ENCODE data around the gene SOX12. TPM values are rescaled to one million over a fixed set of nuclear protein-coding genes. Genes with fewer than 3 reads are reported as not detected.
A peak's percentile ranks its signal among the peaks of the same experiment; 100 is the strongest.

The SOX12 gene
- total and polyA plus RNA-seq, 2 experiments from 2014 or later = 6.9 to 15.4 TPM

GRCh38 chr20:308427-309038 is 16.8 kb upstream of the SOX12 start:
- Histone ChIP-seq H3K27me3 (no peaks in the 10 kb centered on the region), H3K27ac (peak overlapping the region; percentile 97), H4K20me1 (ENCODE audit: insufficient read depth, poor library complexity, severe bottlenecking) (no peaks in the 10 kb centered on the region), H3K36me3 (replicated peaks; ENCODE audit: insufficient read depth, low read depth) (no peaks in the 10 kb centered on the region), H3K79me2 (peaks cover 4% of the 10 kb centered on the region), H3K9me2 (replicated peaks; ENCODE audit: insufficient read depth) (no peaks in the 10 kb centered on the region), H3K9me3 (ENCODE audit: low read depth) (no peaks in the 10 kb centered on the region), H3K4me2 (no peak overlapping the region), H3K4me1 (ENCODE audit: insufficient read depth) (peaks cover 11% of the 10 kb centered on the region), H2AFZ (no peak overlapping the region), H3K4me3 (no peak overlapping the region)
- no peak for TF ChIP-seq EZH2phosphoT487 (IDR thresholded peaks at IDR 0.05; ENCODE audit: low read depth, severe bottlenecking, unreplicated experiment)
- TF ChIP-seq CTCF (IDR thresholded peaks at IDR 0.05; ENCODE audit: poor library complexity) = no peak
- DNase-seq (ENCODE audit: low spot score) = no peak
- 62% methylated on average over 7 of the region's 7 CpGs for WGBS (ENCODE audit: low lambda C conversion rate, missing lambda C conversion rate)

DNA sequence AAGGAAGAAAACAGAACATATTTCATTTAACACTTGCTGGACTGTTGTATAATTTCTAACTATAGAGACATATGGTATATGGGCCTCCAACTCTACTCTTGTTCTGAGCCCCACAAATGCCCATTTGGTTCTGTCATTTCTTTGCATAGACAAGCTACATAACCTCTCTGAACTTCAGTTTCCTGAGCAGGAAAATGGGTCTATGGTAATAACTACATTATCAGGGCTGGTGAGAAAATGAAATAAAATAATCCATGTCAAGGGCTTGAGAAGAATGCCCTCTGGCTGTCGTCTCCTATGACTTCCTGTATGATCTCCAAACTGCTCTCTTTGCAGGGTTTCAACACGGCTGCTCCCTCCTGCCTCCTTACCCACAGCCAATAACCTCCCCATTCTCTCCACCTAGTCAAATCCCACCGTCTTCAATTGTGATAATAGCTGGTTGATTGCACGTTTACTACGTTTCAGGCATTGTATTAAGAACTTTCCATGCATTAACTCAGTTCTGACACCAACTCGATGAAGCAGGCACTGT is 16.0 kb upstream of the SOX12 start:
- DNase-seq (ENCODE audit: low spot score) = peak; percentile 45
- peak; percentile 28 for TF ChIP-seq CTCF (IDR thresholded peaks at IDR 0.05; ENCODE audit: poor library complexity)
- no peak for TF ChIP-seq EZH2phosphoT487 (IDR thresholded peaks at IDR 0.05; ENCODE audit: low read depth, severe bottlenecking, unreplicated experiment)

GRCh38 chr20:309841-310644 is 15.3 kb upstream of the SOX12 start:
- peak overlapping the region; percentile 15 for H3K4me3 ChIP-seq
- WGBS (ENCODE audit: low lambda C conversion rate, missing lambda C conversion rate) = 2% methylated on average over 21 of the region's 31 CpGs
- H3K36me3 ChIP-seq (replicated peaks; ENCODE audit: insufficient read depth, low read depth) = no peaks in the 10 kb centered on the region
- TF ChIP-seq EZH2phosphoT487 (IDR thresholded peaks at IDR 0.05; ENCODE audit: low read depth, severe bottlenecking, unreplicated experiment) = no peak
- TF ChIP-seq EZH2 (IDR thresholded peaks at IDR 0.05; ENCODE audit: borderline replicate concordance) = no peak
- no peak for TF ChIP-seq CTCF (IDR thresholded peaks at IDR 0.05; ENCODE audit: poor library complexity)
- peaks cover 4% of the 10 kb centered on the region for H3K79me2 ChIP-seq
- peak overlapping the region; percentile 80 for H3K4me2 ChIP-seq
- H3K4me1 ChIP-seq (ENCODE audit: insufficient read depth) = peaks cover 11% of the 10 kb centered on the region
- H3K9me2 ChIP-seq (replicated peaks; ENCODE audit: insufficient read depth) = no peaks in the 10 kb centered on the region
- peak overlapping the region; percentile 33 for H2AFZ ChIP-seq
- no peaks in the 10 kb centered on the region for H4K20me1 ChIP-seq (ENCODE audit: insufficient read depth, poor library complexity, severe bottlenecking)
- H3K27ac ChIP-seq = peak overlapping the region; percentile 97
- no peaks in the 10 kb centered on the region for H3K27me3 ChIP-seq
- peak; percentile 100 for DNase-seq (ENCODE audit: low spot score)
- no peaks in the 10 kb centered on the region for H3K9me3 ChIP-seq (ENCODE audit: low read depth)

More for the DNA sequence above, 16.0 kb upstream of the SOX12 start:
- Histone ChIP-seq H3K27ac (peak overlapping the region; percentile 97), H2AFZ (peak overlapping the region; percentile 33), H3K4me3 (peak overlapping the region; percentile 15), H3K27me3 (no peaks in the 10 kb centered on the region), H3K9me3 (ENCODE audit: low read depth) (no peaks in the 10 kb centered on the region), H3K4me2 (peak overlapping the region; percentile 80), H3K36me3 (replicated peaks; ENCODE audit: insufficient read depth, low read depth) (no peaks in the 10 kb centered on the region), H3K4me1 (ENCODE audit: insufficient read depth) (peaks cover 11% of the 10 kb centered on the region), H3K79me2 (peaks cover 4% of the 10 kb centered on the region), H4K20me1 (ENCODE audit: insufficient read depth, poor library complexity, severe bottlenecking) (no peaks in the 10 kb centered on the region), H3K9me2 (replicated peaks; ENCODE audit: insufficient read depth) (no peaks in the 10 kb centered on the region)
- 8% methylated on average over 6 of the region's 6 CpGs for WGBS (ENCODE audit: low lambda C conversion rate, missing lambda C conversion rate)

Measured in hepatocyte (in vitro differentiated cells).